Measurements from ENCODE around the gene SLC12A8. TPM values are rescaled to one million over a fixed set of nuclear protein-coding genes. Genes with fewer than 3 reads are reported as not detected.
A peak's percentile ranks its signal among the peaks of the same experiment; 100 is the strongest.

Gene SLC12A8
- total RNA-seq, 1 experiment from 2014 or later: 13.0 TPM

- intact Hi-C loops (cut with micrococcal nuclease): loop anchor here (5.0 to 10.0 kb wide), 2 partner anchors 52 to 319 kb away; partner anchors contain the start of gene ZNF148
- POLR2A ChIA-PET: no interaction called here
- H3K4me1 Mint-ChIP-seq (ENCODE audit: insufficient read depth, unreplicated experiment): peaks cover 43% of the 10 kb centered on the region
- no peaks in the 10 kb centered on the region for H3K27me3 Mint-ChIP-seq (ENCODE audit: insufficient read depth, unreplicated experiment)
- no peak for TF ChIP-seq CTCF (IDR thresholded peaks at IDR 0.05; ENCODE audit: unreplicated experiment)
- H3K36me3 Mint-ChIP-seq (ENCODE audit: insufficient read depth, unreplicated experiment): no peaks in the 10 kb centered on the region
- peak overlapping the region; percentile 81 for H3K4me3 Mint-ChIP-seq (ENCODE audit: unreplicated experiment)
- CTCF ChIA-PET: interaction anchor here (0.6 to 0.7 kb wide), 4 partner anchors 18 to 519 kb away, joined by 3 to 6 read pairs (median 4); no protein-coding TSS in a partner anchor
- peak overlapping the region; percentile 73 for H3K27ac Mint-ChIP-seq (ENCODE audit: low read depth, unreplicated experiment)
- BruUV-seq (replicated peaks): no TSS peak
- no peak for DNase-seq (ENCODE audit: unreplicated experiment)
- no peaks in the 10 kb centered on the region for H3K9me3 Mint-ChIP-seq (ENCODE audit: unreplicated experiment)
Observed at GRCh38 chr3:125055331-125055912, 157.1 kb downstream of the SLC12A8 start.

- no peaks in the 10 kb centered on the region for H3K36me3 Mint-ChIP-seq (ENCODE audit: insufficient read depth, unreplicated experiment)
- H3K27ac Mint-ChIP-seq (ENCODE audit: low read depth, unreplicated experiment): peak overlapping the region; percentile 73
- H3K9me3 Mint-ChIP-seq (ENCODE audit: unreplicated experiment): no peaks in the 10 kb centered on the region
- ChIA-PET CTCF (interaction anchor here (0.5 to 0.9 kb wide), 4 partner anchors 44 to 278 kb away, joined by 3 to 6 read pairs (median 4); no protein-coding TSS in a partner anchor), POLR2A (interaction anchor here (0.6 to 0.8 kb wide), 2 partner anchors 10 to 59 kb away, joined by 3 to 4 read pairs; no protein-coding TSS in a partner anchor)
- peak overlapping the region; percentile 81 for H3K4me3 Mint-ChIP-seq (ENCODE audit: unreplicated experiment)
- peaks cover 38% of the 10 kb centered on the region for H3K4me1 Mint-ChIP-seq (ENCODE audit: insufficient read depth, unreplicated experiment)
- TSS peak; percentile 65 for BruUV-seq (replicated peaks)
- no peak for TF ChIP-seq CTCF (IDR thresholded peaks at IDR 0.05; ENCODE audit: unreplicated experiment)
- intact Hi-C loops (cut with micrococcal nuclease): loop anchor here (5.0 to 10.0 kb wide), 2 partner anchors 53 to 320 kb away; partner anchors contain the start of gene ZNF148
- no peaks in the 10 kb centered on the region for H3K27me3 Mint-ChIP-seq (ENCODE audit: insufficient read depth, unreplicated experiment)
- peak; percentile 37 for DNase-seq (ENCODE audit: unreplicated experiment)
Observed at GRCh38 chr3:125054449-125055329, 157.9 kb downstream of the SLC12A8 start.

- no TSS peak for BruUV-seq (replicated peaks)
- H3K27ac Mint-ChIP-seq (ENCODE audit: low read depth, unreplicated experiment): no peak overlapping the region
Observed at GRCh38 chr3:125054062-125054448, 158.5 kb downstream of the SLC12A8 start.

More at GRCh38 chr3:125054062-125054448, 158.5 kb downstream of the SLC12A8 start:
- H3K36me3 Mint-ChIP-seq (ENCODE audit: insufficient read depth, unreplicated experiment): no peaks in the 10 kb centered on the region
- intact Hi-C loops (cut with micrococcal nuclease): loop anchor here (10.0 kb wide), 1 partner anchor 321 kb away; the partner anchor contains the start of gene ZNF148
- no peak for TF ChIP-seq CTCF (IDR thresholded peaks at IDR 0.05; ENCODE audit: unreplicated experiment)
- DNase-seq (ENCODE audit: unreplicated experiment): no peak
- H3K9me3 Mint-ChIP-seq (ENCODE audit: unreplicated experiment): no peaks in the 10 kb centered on the region
- CTCF ChIA-PET: interaction anchor here (0.5 to 0.9 kb wide), 3 partner anchors 20 to 279 kb away, joined by 3 to 6 read pairs (median 4); no protein-coding TSS in a partner anchor
- peak overlapping the region; percentile 81 for H3K4me3 Mint-ChIP-seq (ENCODE audit: unreplicated experiment)
- H3K4me1 Mint-ChIP-seq (ENCODE audit: insufficient read depth, unreplicated experiment): peaks cover 38% of the 10 kb centered on the region
- no peaks in the 10 kb centered on the region for H3K27me3 Mint-ChIP-seq (ENCODE audit: insufficient read depth, unreplicated experiment)
- POLR2A ChIA-PET: interaction anchor here (0.6 to 0.8 kb wide), 2 partner anchors 9 to 59 kb away, joined by 3 to 4 read pairs; no protein-coding TSS in a partner anchor
